ENCODE data around the gene DNAH10. TPM values are rescaled to one million over a fixed set of nuclear protein-coding genes. Genes with fewer than 3 reads are reported as not detected.

Gene DNAH10
- total and polyA plus RNA-seq, 2 of the 13 experiments (the other 11 are each of a cell fraction or from before 2014, with no cell fraction given) = 0.01 to 0.02 TPM

DNA sequence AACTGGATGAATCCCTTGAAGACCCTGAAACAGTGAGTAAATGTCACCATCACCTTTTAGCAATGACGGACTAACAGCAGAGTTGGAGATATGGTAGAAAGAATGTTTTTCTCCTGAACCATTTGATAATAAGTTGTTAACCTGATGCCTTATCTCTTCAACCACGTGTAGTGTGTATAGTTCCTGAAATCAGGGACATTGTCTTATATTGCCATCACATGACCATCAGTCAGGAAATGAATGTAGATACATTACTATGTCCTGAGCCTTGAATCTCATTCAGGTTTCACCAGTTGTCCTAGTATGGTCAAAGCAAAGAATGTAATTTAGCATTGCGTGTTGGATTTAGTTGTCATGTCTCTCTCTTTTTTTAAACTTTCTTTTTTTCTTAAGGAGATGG, 34.2 kb upstream of the DNAH10 start:
- Histone ChIP-seq H3K27ac (ENCODE audit: extremely low read length, insufficient read depth, low read length) (no peak overlapping the region), H3K4me3 (replicated peaks in 1 of 3; ENCODE audit: insufficient read depth in 1 of 3, low read depth in 2 of 3, low read length in 3 of 3) (no peak overlapping the region), H2AFZ (ENCODE audit: low read length) (no peak overlapping the region), H4K20me1 (ENCODE audit: insufficient read depth, low read length) (no peaks in the 10 kb centered on the region), H3K36me3 (replicated peaks in 1 of 2; ENCODE audit: control insufficient read depth in 1 of 2, insufficient read depth in 2 of 2, low read length in 2 of 2) (peaks cover 9 to 63% of the 10 kb centered on the region in 2 experiments), H3K79me2 (ENCODE audit: insufficient read depth, low read length) (no peaks in the 10 kb centered on the region), H3K27me3 (ENCODE audit: control insufficient read depth in 1 of 2, insufficient read depth in 2 of 2, low read length in 2 of 2) (no peaks in the 10 kb centered on the region), H3K4me2 (ENCODE audit: low read depth, low read length) (no peak overlapping the region), H3K4me1 (ENCODE audit: insufficient read depth, low read length) (no peaks in the 10 kb centered on the region), H3K9me3 (ENCODE audit: low read length) (no peaks in the 10 kb centered on the region), H3K9ac (ENCODE audit: insufficient read depth, low read depth, low read length) (no peak overlapping the region)
- in situ Hi-C loops (cut with HindIII; ENCODE audit: extremely low pct_ligation_motif_present, low pct_unique_long_range_greater_than_20kb) = no loop called here
- TF ChIP-seq ERF (CRISPR knock-in tag; IDR thresholded peaks at IDR 0.05) (no peak), ZFP91 (CRISPR knock-in tag; IDR thresholded peaks at IDR 0.05; ENCODE audit: borderline replicate concordance) (no peak), NKX3-1 (CRISPR knock-in tag; IDR thresholded peaks at IDR 0.05) (no peak)
- no TSS peak for BruUV-seq (replicated peaks)
- ChIA-PET CTCF (ENCODE audit: low intra/inter-chr PET ratio, low total read pairs) (no interaction called here), POLR2A (no interaction called here)
- 96% methylated on average over 3 of the region's 3 CpGs for WGBS (ENCODE audit: low lambda C conversion rate)
- intact Hi-C loops (cut with micrococcal nuclease; ENCODE audit: unreplicated experiment) = no loop called here
- ATAC-seq (no peak), DNase-seq (ENCODE audit: low spot score) (no peak), FAIRE-seq (no peak)

DNA sequence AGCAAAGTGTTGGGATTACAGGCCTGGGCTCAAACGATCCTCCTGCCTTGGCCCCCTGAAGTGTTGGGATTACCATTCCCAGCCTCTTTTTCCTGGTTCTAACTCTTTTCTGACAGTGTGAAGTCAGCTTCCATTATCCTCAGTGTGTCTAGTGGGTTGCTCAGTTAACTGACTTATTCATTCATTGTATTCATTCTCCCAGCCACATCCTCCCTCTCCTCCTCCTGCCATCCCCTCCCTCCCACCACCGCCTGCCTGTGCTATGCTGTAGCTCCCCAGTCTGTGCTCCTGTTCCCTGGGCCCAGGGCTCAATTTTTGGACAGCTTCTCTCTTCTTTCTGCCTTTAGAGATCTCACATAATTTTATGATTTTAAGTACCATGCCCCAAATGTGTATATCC, 30.5 kb upstream of the DNAH10 start:
- Histone ChIP-seq H3K27ac (ENCODE audit: extremely low read length, insufficient read depth, low read length) (no peak overlapping the region), H2AFZ (ENCODE audit: low read length) (no peak overlapping the region), H3K9ac (ENCODE audit: insufficient read depth, low read depth, low read length) (no peak overlapping the region), H4K20me1 (ENCODE audit: insufficient read depth, low read length) (no peaks in the 10 kb centered on the region), H3K4me3 (replicated peaks in 1 of 3; ENCODE audit: insufficient read depth in 1 of 3, low read depth in 2 of 3, low read length in 3 of 3) (no peak overlapping the region), H3K9me3 (ENCODE audit: low read length) (no peaks in the 10 kb centered on the region), H3K36me3 (replicated peaks in 1 of 2; ENCODE audit: control insufficient read depth in 1 of 2, insufficient read depth in 2 of 2, low read length in 2 of 2) (peaks cover 15 to 76% of the 10 kb centered on the region in 2 experiments), H3K4me2 (ENCODE audit: low read depth, low read length) (no peak overlapping the region), H3K4me1 (ENCODE audit: insufficient read depth, low read length) (no peaks in the 10 kb centered on the region), H3K79me2 (ENCODE audit: insufficient read depth, low read length) (no peaks in the 10 kb centered on the region), H3K27me3 (ENCODE audit: control insufficient read depth in 1 of 2, insufficient read depth in 2 of 2, low read length in 2 of 2) (no peaks in the 10 kb centered on the region)
- ChIA-PET POLR2A (no interaction called here), CTCF (ENCODE audit: low intra/inter-chr PET ratio, low total read pairs) (no interaction called here)
- FAIRE-seq = no peak
- ATAC-seq = no peak
- WGBS (ENCODE audit: low lambda C conversion rate) = 94% methylated on average over 2 of the region's 2 CpGs
- intact Hi-C loops (cut with micrococcal nuclease; ENCODE audit: unreplicated experiment) = no loop called here
- in situ Hi-C loops (cut with HindIII; ENCODE audit: extremely low pct_ligation_motif_present, low pct_unique_long_range_greater_than_20kb) = no loop called here
- no peak for DNase-seq (ENCODE audit: low spot score)
- BruUV-seq (replicated peaks) = no TSS peak
- TF ChIP-seq NCOA2 (CRISPR knock-in tag; IDR thresholded peaks at IDR 0.05) (no peak), SRY (CRISPR knock-in tag; IDR thresholded peaks at IDR 0.05) (no peak), KAT7 (CRISPR knock-in tag; IDR thresholded peaks at IDR 0.05; ENCODE audit: borderline replicate concordance) (no peak), CBX5 (CRISPR knock-in tag; IDR thresholded peaks at IDR 0.05; ENCODE audit: borderline replicate concordance) (no peak), SNRNP70 (IDR thresholded peaks at IDR 0.05; ENCODE audit: low read depth, low read length) (no peak), ZNF274 (CRISPR knock-in tag; IDR thresholded peaks at IDR 0.05) (no peak), ATF7 (IDR thresholded peaks at IDR 0.05) (no peak), ATF7 (CRISPR knock-in tag; IDR thresholded peaks at IDR 0.05) (no peak), ATF4 (CRISPR knock-in tag; IDR thresholded peaks at IDR 0.05) (no peak), EZH2 (conservative IDR thresholded peaks at IDR 0.05; ENCODE audit: low read depth, low read length) (no peak), FOXJ3 (CRISPR knock-in tag; IDR thresholded peaks at IDR 0.05; ENCODE audit: borderline replicate concordance) (no peak), NFE2 (CRISPR knock-in tag; IDR thresholded peaks at IDR 0.05) (no peak), POGZ (CRISPR knock-in tag; IDR thresholded peaks at IDR 0.05) (no peak)
- TF ChIP-seq, protein P1, sequence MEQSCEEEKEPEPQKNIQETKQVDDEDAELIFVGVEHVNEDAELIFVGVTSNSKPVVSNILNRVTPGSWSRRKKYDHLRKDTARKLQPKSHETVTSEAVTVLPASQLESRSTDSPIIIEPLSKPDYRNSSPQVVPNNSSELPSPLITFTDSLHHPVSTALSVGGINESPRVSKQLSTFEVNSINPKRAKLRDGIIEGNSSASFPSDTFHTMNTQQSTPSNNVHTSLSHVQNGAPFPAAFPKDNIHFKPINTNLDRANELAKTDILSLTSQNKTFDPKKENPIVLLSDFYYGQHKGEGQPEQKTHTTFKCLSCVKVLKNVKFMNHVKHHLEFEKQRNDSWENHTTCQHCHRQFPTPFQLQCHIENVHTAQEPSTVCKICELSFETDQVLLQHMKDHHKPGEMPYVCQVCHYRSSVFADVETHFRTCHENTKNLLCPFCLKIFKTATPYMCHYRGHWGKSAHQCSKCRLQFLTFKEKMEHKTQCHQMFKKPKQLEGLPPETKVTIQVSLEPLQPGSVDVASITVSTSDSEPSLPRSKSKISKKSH (CRISPR knock-in tag; IDR thresholded peaks at IDR 0.05; ENCODE audit: borderline replicate concordance) = no peak
